GM23338 (cell line): ENCODE results near the gene CDX1. TPM values are rescaled to one million over a fixed set of nuclear protein-coding genes. Genes with fewer than 3 reads are reported as not detected.
"Not testable (repeated sequence)": the region's sequence is repeated elsewhere in the genome, so short reads cannot be mapped to it uniquely, and the experiment has no call there.

ENCODE experiments used
- ATAC-seq: fragments of 200-7000 bp; cut with Tn5 transposase; 3 replicates; pipeline ENCODE4 v1.9.1; 2020
- DNase-seq: peaks from one replicate; pipeline ENCODE4 v3.0.0-alpha.2; 2015; ENCODE audit warnings: low spot score
- H2AFZ ChIP-seq: fragments of 200-600 bp; sonication (generic); 2 replicates; pipeline ENCODE4 v1.8.0; 2016; ENCODE audit warnings: antibody characterized with exemption, mild to moderate bottlenecking, moderate library complexity
- H3F3A ChIP-seq: fragments of 200-600 bp; sonication (generic); replicated peaks from 2 replicates; pipeline ENCODE4 v1.8.0; 2017; ENCODE audit warnings: antibody characterized with exemption, mixed run types, low read depth
- H3K27ac ChIP-seq: fragments of 200-600 bp; sonication (generic); 2 replicates; pipeline ENCODE4 v1.6.1; 2016; ENCODE audit warnings: low read depth
- H3K27me3 ChIP-seq: fragments of 200-600 bp; sonication (generic); 2 replicates; pipeline ENCODE4 v1.8.0; 2016; ENCODE audit warnings: mild to moderate bottlenecking, mixed run types, moderate library complexity; ENCODE audit not compliant: insufficient read depth
- H3K36me3 ChIP-seq: fragments of 200-600 bp; sonication (generic); 2 replicates; pipeline ENCODE4 v1.8.0; 2016; ENCODE audit warnings: mild to moderate bottlenecking; ENCODE audit not compliant: insufficient read depth
- H3K4me1 ChIP-seq: fragments of 200-600 bp; sonication (generic); 2 replicates; pipeline ENCODE4 v1.8.0; 2016; ENCODE audit warnings: mild to moderate bottlenecking, moderate library complexity; ENCODE audit not compliant: insufficient read depth
- H3K4me2 ChIP-seq: fragments of 200-600 bp; sonication (generic); 2 replicates; pipeline ENCODE4 v1.7.1; 2017; ENCODE audit warnings: mixed run types
- H3K4me3 ChIP-seq: fragments of 200-600 bp; sonication (generic); 2 replicates; pipeline ENCODE4 v1.6.1; 2016; ENCODE audit warnings: mixed run types
- H3K79me2 ChIP-seq: fragments of 200-600 bp; sonication (generic); replicated peaks from 2 replicates; pipeline ENCODE4 v1.8.0; 2017; ENCODE audit warnings: mild to moderate bottlenecking; ENCODE audit not compliant: insufficient read depth
- H3K9me2 ChIP-seq: fragments of 200-600 bp; sonication (generic); 2 replicates; pipeline ENCODE4 v1.8.0; 2017; ENCODE audit not compliant: insufficient read depth
- H4K20me1 ChIP-seq: fragments of 200-600 bp; sonication (generic); replicated peaks from 2 replicates; pipeline ENCODE4 v1.8.0; 2017; ENCODE audit warnings: mild to moderate bottlenecking; ENCODE audit not compliant: insufficient read depth
- H3K27ac Mint-ChIP-seq: 2 replicates; pipeline ENCODE4 v1.8.0; 2020; ENCODE audit warnings: inconsistent platforms, mild to moderate bottlenecking, moderate library complexity, mixed read lengths
- H3K27me3 Mint-ChIP-seq: 3 replicates; pipeline ENCODE4 v1.8.0; 2022; ENCODE audit warnings: low read depth, mild to moderate bottlenecking, moderate library complexity, mixed read lengths, inconsistent platforms; ENCODE audit not compliant: insufficient read depth, poor library complexity
- H3K36me3 Mint-ChIP-seq: 3 replicates; pipeline ENCODE4 v1.8.0; 2021; ENCODE audit warnings: low read depth, mild to moderate bottlenecking, inconsistent platforms, moderate library complexity, mixed read lengths
- H3K4me1 Mint-ChIP-seq: 3 replicates; pipeline ENCODE4 v1.8.0; 2020; ENCODE audit warnings: mild to moderate bottlenecking, inconsistent platforms, mixed read lengths
- H3K4me3 Mint-ChIP-seq: 3 replicates; pipeline ENCODE4 v1.8.0; 2021; ENCODE audit warnings: moderate library complexity, mild to moderate bottlenecking, inconsistent platforms, mixed read lengths
- H3K9me3 Mint-ChIP-seq: 3 replicates; pipeline ENCODE4 v1.8.0; 2020; ENCODE audit warnings: moderate library complexity, mild to moderate bottlenecking, inconsistent platforms, mixed read lengths
- polyA plus RNA-seq: library from polyadenylated mRNA; unstranded; fragments of >200 nt; fragmentation: Nextera tagmentation; extraction: Ambion mirVana; gene quantifications from 2 replicates; pipeline ENCODE4 v1.2.1, GENCODE V29; 2016
- total RNA-seq: library from RNA; depleted of rRNA; stranded (reverse); fragments of >200 nt; shearing (Covaris generic); gene quantifications from 2 replicates; pipeline ENCODE4 v1.2.3, GENCODE V29; 2014; rRNA removed

Gene CDX1
- total and polyA plus RNA-seq, 2 experiments from 2014 or later, result not detected

- H3K4me2 ChIP-seq, H3K4me1 ChIP-seq, H3K4me1 Mint-ChIP-seq, H3K9me3 Mint-ChIP-seq, H3K36me3 Mint-ChIP-seq, ATAC-seq, H2AFZ ChIP-seq, H3F3A ChIP-seq, H3K79me2 ChIP-seq, H3K27ac Mint-ChIP-seq, H3K27me3 ChIP-seq, H3K4me3 Mint-ChIP-seq, H4K20me1 ChIP-seq, H3K9me2 ChIP-seq, H3K36me3 ChIP-seq, H3K4me3 ChIP-seq, H3K27me3 Mint-ChIP-seq, H3K27ac ChIP-seq, DNase-seq: not testable (repeated sequence)
These were observed 67.1 kb downstream of the CDX1 start for GRCh38 chr5:150233706-150234105.

Other genes with a start within 250 kb of the CDX1 start
- gene PDE6A, start 222.0 kb upstream of the CDX1 start, total RNA-seq, result not detected in 2 replicates
- gene PDE6A, start 222.0 kb upstream of the CDX1 start, polyA plus RNA-seq, result 0.08 TPM in 1 of 2 replicates, not detected in the other
- gene SLC26A2, start 206.0 kb upstream of the CDX1 start, total RNA-seq, result 11.3 and 11.5 TPM in 2 replicates
- gene SLC26A2, start 206.0 kb upstream of the CDX1 start, polyA plus RNA-seq, result 3.4 and 3.5 TPM in 2 replicates
- 1.7 and 2.1 TPM in 2 replicates for gene TIGD6, start 166.1 kb upstream of the CDX1 start, total RNA-seq
- gene TIGD6, start 166.1 kb upstream of the CDX1 start, polyA plus RNA-seq, result 1.4 and 2.1 TPM in 2 replicates
- 27.0 and 37.9 TPM in 2 replicates for gene HMGXB3, start 166.0 kb upstream of the CDX1 start, total RNA-seq
- 9.4 and 10.6 TPM in 2 replicates for gene HMGXB3, start 166.0 kb upstream of the CDX1 start, polyA plus RNA-seq
- gene CSF1R, start 80.2 kb upstream of the CDX1 start, total RNA-seq, result not detected in 2 replicates
- 0.21 TPM in 1 of 2 replicates, not detected in the other for gene CSF1R, start 80.2 kb upstream of the CDX1 start, polyA plus RNA-seq
- 7.1 and 11.3 TPM in 2 replicates for gene PDGFRB, start 10.9 kb upstream of the CDX1 start, total RNA-seq
- 4.1 and 4.5 TPM in 2 replicates for gene PDGFRB, start 10.9 kb upstream of the CDX1 start, polyA plus RNA-seq
- not detected in 2 replicates for gene SLC6A7, start 23.3 kb downstream of the CDX1 start, total RNA-seq
- gene SLC6A7, start 23.3 kb downstream of the CDX1 start, polyA plus RNA-seq, result not detected in 2 replicates
- not detected in 2 replicates for gene CAMK2A, start 123.0 kb downstream of the CDX1 start, total RNA-seq
- 0.18 TPM in 1 of 2 replicates, not detected in the other for gene CAMK2A, start 123.0 kb downstream of the CDX1 start, polyA plus RNA-seq
- 6.9 and 7.1 TPM in 2 replicates for gene ARSI, start 136.1 kb downstream of the CDX1 start, total RNA-seq
- 0.99 and 1.6 TPM in 2 replicates for gene ARSI, start 136.1 kb downstream of the CDX1 start, polyA plus RNA-seq
- 152 and 165 TPM in 2 replicates for gene TCOF1, start 190.9 kb downstream of the CDX1 start, total RNA-seq
- gene TCOF1, start 190.9 kb downstream of the CDX1 start, polyA plus RNA-seq, result 83.4 and 86.8 TPM in 2 replicates
- 49.8 and 54.8 TPM in 2 replicates for gene CD74, start 246.1 kb downstream of the CDX1 start, total RNA-seq
- 98.4 and 105 TPM in 2 replicates for gene CD74, start 246.1 kb downstream of the CDX1 start, polyA plus RNA-seq